GDM1 (cell line): ENCODE measurements around the gene SLCO3A1.
A peak's percentile ranks its signal among the peaks of the same experiment; 100 is the strongest.

ENCODE experiments used
- DNase-seq: peaks from one replicate; lab custom pipeline; 2025; lab: John Stamatoyannopoulos, UW

Gene SLCO3A1

GRCh38 chr15:91853511-91853947, at the start of gene SLCO3A1:
TSS of gene SLCO3A1 (plus strand) at chr15:91853708.
- peak; percentile 80 for DNase-seq

GRCh38 chr15:91807122-91807521, 46.4 kb upstream of the SLCO3A1 start:
- DNase-seq, result no peak

DNA sequence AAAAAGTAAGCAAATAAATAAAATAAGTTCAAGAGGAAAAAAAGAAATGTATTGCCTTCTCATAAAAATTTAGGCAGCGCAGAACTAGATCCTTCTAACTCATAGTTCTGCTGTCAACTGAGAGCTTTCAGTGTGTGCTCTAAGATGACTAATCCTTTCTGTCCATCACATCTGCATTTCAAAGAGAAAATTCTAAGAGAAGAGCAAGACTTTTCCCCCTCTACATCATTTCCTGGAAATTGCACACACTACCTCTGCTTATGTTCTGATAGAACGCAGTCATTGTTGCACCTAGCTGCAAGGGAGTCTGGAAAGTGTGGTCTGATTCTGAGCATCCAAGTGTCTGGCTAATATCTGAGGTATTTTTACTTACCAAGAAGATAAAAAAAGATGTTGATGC, 39.6 kb upstream of the SLCO3A1 start:
- no peak for DNase-seq

GRCh38 chr15:91816942-91817341, 36.6 kb upstream of the SLCO3A1 start:
- DNase-seq, result no peak

DNA sequence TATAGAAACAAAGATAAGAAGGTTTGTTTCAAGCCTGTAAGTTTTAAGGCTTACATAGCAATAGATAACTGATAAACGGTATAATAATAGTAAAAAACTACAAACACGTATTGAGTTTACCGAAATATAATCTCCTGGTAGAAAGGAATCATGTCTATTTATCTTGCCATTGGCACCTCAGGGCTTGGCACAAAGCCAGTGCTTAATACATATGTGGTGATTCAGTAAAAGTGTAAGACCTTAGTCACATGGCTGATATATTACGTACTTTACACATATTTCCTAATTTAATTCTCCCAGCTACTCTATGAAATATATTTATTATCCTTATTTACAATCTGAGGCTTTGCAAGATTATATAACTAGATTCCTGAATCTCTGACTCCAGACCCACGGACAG, 32.0 kb upstream of the SLCO3A1 start:
- DNase-seq, result no peak

GRCh38 chr15:91824256-91824655, 29.3 kb upstream of the SLCO3A1 start:
- no peak for DNase-seq

DNA sequence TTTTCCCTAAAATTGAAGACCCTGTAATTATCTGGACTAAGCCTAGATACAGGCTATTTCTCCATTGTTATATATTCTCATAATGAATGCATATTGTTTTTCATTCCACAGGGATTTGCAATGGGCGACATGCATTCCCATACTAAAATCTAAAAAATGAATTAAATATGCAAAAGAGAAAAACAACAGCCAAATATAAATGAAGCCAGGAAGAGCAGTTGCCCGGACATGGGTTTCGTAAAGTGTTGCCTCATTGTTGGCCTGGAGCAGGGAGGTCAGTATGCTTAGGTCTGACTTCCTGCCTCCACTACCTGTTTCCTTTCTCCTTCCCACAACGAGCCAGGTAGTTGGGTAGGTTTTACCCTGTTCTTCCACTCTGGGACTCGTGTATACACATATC, 27.1 kb upstream of the SLCO3A1 start:
- no peak for DNase-seq

- DNase-seq, result no peak
These were observed 20.5 kb upstream of the SLCO3A1 start for GRCh38 chr15:91833056-91833455.

GRCh38 chr15:91839867-91840266, 13.6 kb upstream of the SLCO3A1 start:
- no peak for DNase-seq

- no peak for DNase-seq
These were observed 11.6 kb upstream of the SLCO3A1 start for GRCh38 chr15:91841861-91842260.

DNA sequence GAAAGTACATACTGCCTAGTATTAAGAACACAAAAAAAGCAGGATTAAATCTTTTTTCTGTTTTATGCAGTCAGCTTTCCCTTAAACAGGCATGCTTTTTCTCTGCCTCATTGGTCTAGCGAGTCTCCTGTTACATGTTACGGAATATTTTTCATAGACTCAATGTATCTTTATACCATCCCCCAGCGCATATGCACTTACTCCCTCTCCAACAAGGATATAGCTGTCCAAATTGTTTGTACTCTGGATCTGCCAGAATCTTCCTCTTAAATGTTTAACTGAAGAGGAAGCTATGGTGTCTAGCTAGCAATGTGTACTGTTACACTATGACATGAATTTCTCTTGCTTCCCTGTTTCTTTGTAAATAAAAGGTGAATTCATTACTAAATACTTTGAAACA, 9.2 kb upstream of the SLCO3A1 start:
- DNase-seq, result no peak

DNA sequence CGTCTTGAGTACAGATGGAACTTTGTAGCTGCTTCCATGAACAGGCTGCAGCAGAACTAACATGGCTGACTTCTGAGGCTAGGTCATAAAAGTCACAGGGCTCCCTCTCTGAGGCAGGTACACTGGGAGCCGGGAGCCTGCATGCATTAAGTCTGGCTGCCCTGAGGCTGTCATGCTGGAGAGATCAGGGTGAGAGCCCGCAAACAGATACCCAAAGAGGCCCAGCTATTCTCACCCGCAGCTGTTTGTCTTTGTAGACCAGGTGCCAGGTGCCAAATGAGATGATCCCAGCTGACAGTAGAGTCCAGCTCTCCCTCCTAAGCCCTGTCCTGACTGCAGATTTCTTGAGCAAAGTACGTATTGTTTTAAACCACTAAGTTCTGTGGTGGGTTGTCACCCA, 8.6 kb upstream of the SLCO3A1 start:
- no peak for DNase-seq

- DNase-seq, result no peak
These were observed 7.8 kb upstream of the SLCO3A1 start for GRCh38 chr15:91845720-91846119.

GRCh38 chr15:91849180-91849579, 4.3 kb upstream of the SLCO3A1 start:
- DNase-seq, result no peak

GRCh38 chr15:91849749-91850161, 3.8 kb upstream of the SLCO3A1 start:
- DNase-seq, result peak; percentile 87

GRCh38 chr15:91852741-91853510, 582 bp upstream of the SLCO3A1 start:
- peak; percentile 73 for DNase-seq

DNA sequence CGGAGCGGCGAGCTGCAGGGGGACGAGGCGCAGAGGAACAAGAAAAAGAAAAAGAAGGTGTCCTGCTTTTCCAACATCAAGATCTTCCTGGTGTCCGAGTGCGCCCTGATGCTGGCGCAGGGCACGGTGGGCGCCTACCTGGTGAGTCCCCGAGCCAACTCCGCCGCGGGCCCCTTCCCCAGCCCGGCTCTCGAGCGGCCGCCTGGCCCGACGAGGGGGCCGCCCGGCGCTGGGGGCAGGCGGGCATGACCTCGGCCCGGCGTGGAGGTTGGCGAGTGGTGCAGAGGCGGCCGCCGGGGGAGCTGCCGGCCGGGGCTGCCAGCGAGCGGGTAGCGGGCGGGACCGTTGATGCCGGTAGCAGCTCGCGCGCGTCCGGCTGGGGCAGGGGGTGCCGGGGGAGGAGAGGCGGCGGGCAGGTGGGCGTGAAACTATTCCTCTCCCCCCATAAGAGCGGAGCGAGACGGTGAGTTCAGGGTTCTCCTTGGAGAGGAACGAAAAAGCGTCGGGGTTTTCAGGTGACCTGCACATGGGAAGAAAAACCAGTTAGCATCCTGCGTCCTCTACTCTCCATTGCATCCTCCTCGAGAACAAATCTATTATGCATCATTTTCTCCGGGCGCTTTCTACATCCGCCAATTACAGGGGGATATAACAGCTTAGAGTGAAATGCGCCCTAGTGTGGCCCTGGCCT, 585 bp downstream of the SLCO3A1 start:
- DNase-seq, result no peak

DNA sequence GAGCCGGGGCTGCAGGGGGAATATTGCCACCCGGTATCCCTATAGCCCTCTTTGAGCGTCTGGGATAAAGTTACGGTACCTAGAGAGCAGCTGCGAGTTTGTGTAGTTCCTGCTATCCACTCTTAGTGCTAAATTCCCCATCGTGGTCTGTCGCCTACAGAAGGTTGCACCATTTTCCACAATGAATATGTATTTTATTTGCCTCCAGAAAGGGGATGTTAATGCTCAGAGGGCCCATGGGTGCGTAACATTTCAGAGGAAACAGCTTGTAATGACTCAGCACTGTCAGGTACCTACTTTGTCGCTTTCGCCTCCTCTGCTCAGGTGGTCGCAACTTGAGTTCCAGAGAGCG, 1.1 kb downstream of the SLCO3A1 start:
- DNase-seq, result peak; percentile 24

- DNase-seq, result no peak
These were observed 1.7 kb downstream of the SLCO3A1 start for GRCh38 chr15:91855241-91855640.

- no peak for DNase-seq
These were observed 2.4 kb downstream of the SLCO3A1 start for GRCh38 chr15:91855684-91856489.

DNA sequence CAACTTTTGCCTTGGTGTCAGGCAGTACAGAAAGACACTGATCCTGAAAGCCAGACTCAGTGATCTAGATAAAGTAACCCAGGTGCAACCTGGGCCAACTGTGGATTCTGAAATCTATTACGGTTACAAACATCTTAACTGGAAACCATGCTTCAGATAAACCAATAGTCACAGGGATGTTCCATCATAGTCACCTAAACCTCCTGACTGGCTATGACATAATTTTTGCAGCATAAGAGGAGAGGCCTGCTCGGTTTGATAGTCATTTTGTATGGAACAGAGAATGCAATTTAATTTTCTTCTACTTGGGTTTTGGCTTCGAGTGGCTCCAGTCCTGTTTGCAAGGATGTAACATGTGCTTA, 3.7 kb downstream of the SLCO3A1 start:
- DNase-seq, result no peak

DNA sequence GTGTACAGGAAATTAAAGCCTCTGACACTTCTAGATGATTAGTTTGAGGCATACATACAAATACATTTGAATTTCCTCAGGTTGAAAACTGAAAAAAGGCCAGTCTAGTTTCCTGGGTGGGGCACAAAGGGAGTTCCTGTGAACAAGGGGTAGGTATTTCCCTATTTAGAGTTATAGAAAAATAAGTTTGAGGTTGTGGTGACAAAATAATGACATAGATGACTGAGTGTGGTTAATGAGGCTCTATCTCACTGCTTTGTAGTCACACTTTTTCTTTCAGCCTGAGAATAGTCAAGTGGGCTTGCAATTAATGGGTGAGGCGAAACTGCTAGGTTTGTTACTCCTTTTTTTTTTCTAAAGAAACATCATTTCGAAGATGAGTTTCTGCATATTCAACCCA, 4.3 kb downstream of the SLCO3A1 start:
- no peak for DNase-seq

DNA sequence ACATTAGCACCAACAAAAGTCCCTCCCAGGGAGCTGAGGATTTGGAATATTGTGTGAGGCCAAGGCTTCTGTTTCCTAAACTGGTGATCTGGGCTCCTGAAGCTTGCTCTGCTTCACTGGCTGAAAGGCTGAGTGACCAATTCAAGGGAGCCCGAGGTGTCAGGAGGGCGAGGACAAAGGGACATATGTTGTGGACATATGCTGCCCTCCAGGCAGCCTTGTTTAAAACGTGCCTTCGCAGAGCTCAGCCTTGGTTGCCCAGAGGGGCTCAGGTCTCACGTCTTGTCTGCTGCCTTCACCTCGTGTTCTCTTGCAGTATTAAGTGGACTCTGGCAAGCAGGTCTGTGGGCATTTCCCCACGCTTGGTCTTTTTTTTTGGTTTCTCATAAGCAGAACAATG, 7.0 kb downstream of the SLCO3A1 start:
- DNase-seq, result no peak
